ENCODE measurements around the gene TAS2R30.
"Not testable (repeated sequence)": the region's sequence is repeated elsewhere in the genome, so short reads cannot be mapped to it uniquely, and the experiment has no call there.

DNA sequence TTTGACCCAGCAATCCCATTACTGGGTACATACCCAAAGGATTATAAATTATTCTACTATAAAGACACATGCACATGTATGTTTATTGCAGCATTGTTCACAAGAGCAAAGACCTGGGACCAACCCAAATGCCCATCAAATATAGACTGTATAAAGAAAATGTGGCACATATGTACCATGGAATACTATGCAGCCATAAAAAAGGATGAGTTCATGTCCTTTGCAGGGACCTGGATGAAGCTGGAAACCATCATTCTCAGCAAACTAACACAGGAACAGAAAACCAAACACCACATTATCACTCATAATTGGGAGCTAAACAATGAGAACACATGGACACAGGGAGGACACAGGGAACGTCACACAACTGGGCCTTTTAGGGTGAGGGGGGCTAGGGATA lies 20.3 kb downstream of the TAS2R30 start:
- not testable (repeated sequence) for TF ChIP-seq CTCF (conservative IDR thresholded peaks at IDR 0.05; ENCODE audit: low read depth, low read length); EZH2 (IDR thresholded peaks at IDR 0.05; ENCODE audit: borderline replicate concordance, low read depth, low read length, poor library complexity, severe bottlenecking)
